Stimulated activated CD4-positive, alpha-beta T cell treated with anti-CD3 and anti-CD28 coated beads, TNF-alpha, amount 100 ng/mL, for 1 hour (primary cell): Measurements from ENCODE around the gene ZFP1.

Experiments used
- DNase-seq, 3 donors: peaks; one replicate each; pipeline ENCODE4 v3.0.0-alpha.2; 2020; ENCODE audit warnings: low read depth in 3 of 3, low spot score in 1 of 3

ZFP1 gene

GRCh38 chr16:75148311-75149195 is at the start of gene ZFP1:
ZFP1 (plus strand) TSS chr16:75148524; CDS start chr16:75152952, 4,428 bp downstream.
- peak; percentile 81 to 91 (median 87) for DNase-seq

DNA sequence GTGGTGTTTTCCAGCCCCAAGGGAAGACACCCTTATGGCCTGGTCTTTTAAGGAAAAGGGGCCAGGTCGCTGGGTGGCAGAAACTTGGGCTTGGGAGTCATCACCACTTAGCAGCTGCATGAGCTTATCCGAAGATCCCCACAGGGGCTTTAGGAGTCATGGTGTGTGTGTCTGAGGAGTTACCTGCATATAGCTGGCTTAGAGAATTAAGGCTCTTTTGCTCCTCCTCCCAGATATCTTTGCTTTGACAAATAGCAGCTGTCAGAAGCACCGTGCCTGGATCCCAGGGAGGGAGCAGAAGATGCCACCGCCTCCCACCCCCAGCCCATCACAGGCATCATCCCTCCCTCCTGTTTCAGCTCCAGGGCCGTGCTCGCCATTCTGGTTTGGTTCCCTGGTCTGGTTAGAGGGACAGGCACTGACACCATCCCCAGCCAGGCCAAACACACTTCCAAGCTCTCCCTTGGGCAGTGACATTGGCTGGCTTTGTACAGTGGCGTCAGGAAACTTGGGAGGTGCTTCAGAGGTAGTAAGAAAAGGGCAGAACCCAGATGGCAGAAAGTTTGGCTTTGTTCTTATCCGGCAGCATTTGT is 49.2 kb upstream of the ZFP1 start:
- no peak for DNase-seq

DNA sequence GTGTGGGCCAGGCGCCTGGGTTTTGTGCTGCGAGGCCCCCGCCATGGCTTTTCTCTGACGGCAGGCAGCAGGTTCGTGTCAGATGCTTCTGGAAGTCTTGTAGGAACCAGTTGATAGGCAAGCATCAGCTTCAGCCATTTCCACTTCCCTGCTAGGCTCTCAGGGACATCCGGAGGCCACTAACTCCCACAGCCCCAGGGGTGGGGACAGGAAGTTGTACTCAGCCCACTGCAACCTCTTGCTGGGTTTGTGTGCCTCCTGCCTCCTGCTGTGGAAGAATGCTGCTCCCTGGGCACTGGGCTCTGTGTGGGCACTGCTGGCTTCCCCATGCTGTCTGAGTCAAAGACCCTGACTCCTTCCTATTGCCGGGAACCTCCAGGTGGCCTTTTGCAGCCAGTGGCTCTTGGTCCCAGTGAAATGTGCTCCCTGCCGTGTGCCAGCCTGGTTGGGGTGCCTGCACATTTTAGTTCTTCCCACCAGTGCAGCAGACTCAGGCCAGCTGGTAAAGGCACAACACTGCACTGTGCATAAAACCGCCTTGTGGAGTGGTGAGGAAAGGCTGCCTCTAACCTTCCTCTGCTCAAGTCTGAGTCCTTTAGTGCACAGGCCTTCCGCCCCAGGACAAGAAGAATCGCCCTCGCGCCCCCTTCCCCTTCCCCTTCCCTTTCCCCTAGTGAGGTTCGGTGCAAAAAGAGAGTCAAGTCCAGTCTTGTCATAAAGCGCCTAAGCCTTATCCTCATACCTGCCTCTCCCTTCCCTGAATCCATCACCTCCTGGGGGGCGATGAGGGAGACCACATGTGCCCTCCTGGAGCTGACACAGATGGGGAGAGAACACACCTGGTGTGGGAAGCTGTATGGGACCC is 48.4 kb upstream of the ZFP1 start:
- DNase-seq: no peak

- DNase-seq: no peak
Observed at GRCh38 chr16:75100603-75100990, 47.7 kb upstream of the ZFP1 start.

GRCh38 chr16:75101635-75102034 is 46.7 kb upstream of the ZFP1 start:
- DNase-seq: no peak

DNA sequence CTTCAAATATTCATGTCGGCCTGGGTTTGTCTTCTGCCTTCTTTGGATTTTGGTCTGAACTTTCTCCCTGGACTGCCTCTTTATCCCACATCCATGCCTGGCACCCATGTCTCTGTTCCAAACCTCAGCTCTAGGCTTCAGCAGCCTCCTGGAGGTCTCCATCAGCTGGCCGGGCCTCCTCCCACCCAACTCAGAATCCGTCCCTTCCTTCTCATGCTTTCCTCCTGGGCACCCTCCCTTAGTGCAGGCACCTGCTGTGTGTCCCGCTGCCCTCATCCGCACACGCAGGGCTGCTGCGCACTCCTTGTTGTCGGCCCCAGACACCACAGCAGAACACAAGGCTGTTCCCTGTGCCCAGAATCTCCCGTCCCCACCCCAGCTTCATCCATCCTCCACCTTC is 45.7 kb upstream of the ZFP1 start:
- no peak for DNase-seq

DNA sequence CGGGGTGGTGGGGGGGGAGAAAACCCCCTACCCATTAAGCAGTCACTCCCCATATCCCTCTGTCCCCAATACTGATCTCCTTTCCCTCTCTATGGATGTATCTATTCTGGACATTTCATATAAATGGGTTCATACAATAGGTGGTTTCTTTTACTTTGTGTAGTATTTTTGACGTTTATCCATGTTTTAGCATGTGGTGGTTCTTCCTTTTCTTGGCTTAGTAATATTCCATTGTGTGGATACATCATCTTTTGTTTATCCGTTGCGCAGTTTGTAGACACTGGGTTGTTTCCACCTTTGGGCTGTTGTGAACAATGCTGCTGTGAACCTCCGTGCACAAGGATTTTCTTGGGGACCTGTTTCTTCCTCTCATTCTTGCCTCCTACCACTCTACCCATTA is 44.3 kb upstream of the ZFP1 start:
- no peak for DNase-seq

GRCh38 chr16:75104836-75105235 is 43.5 kb upstream of the ZFP1 start:
- no peak for DNase-seq

- no peak for DNase-seq
Observed at GRCh38 chr16:75105306-75106061, 42.8 kb upstream of the ZFP1 start.

GRCh38 chr16:75106351-75107274 is 41.7 kb upstream of the ZFP1 start:
- no peak for DNase-seq

DNA sequence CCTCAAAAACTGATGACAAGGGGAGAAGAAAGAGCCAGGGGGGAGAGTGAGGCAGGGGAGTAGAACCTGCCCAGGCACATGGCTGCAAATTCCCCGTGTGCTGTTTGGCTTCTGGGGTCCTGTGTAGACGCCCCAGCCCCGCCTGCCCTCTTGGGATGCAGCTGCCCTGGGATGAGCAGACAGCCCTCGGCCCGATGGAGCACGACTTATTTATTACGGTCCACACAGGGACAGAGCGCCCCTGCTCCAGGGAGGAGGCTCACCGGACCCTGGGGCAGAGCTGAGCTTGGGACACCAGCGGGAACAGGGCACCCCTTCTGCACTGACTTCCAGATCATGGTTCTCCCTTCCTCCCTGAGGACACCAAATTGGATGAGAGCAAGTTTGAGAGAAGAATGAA is 40.8 kb upstream of the ZFP1 start:
- no peak for DNase-seq

GRCh38 chr16:75108792-75109731 is 39.3 kb upstream of the ZFP1 start:
- DNase-seq: peak; percentile 52 to 64 (median 58)

- no peak for DNase-seq
Observed at GRCh38 chr16:75109732-75110243, 38.5 kb upstream of the ZFP1 start.

DNA sequence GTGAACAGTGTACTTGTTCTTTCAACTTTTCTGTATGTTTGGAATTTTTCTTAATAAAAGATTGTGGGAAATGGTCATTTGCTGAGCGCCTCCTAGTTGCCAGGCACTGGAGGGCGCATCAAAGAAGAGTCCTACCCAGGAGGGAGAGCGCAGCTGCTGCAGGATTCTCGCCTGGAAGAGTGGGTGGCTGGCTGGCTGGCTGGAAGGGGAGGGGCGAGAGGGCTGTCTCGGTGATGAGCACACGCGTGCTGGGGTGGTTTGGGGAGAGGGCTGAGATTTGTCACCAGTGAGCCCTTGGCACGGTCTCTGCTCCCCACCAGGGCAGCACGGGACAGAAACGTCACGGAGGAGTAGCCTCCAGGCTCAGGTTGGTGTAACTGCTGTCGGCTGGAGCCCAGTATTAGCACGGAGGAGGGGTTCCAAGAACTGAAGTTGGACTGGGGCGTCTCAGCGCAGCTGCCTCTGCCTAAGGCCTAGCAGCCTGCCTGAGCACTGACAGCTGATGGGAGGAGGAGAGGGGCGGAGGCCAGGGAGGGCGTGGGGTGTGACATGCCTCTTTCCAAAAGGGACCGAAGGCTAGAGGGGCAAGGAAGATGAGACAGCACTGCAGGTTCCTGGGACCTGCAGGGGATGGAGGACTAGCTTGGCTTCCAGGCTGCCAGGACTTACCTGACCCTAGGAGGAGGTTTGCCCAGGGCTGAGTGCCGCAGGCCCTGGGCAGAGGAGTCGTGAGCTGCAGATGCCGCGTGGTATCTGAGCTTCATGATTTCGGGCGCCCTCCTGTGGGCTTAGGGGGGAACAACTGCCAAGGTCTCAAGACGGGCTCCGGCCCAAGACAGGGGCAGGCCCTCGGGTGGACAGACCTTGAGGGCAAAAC is 37.4 kb upstream of the ZFP1 start:
- DNase-seq: peak; percentile 55 to 72 (median 66)

DNA sequence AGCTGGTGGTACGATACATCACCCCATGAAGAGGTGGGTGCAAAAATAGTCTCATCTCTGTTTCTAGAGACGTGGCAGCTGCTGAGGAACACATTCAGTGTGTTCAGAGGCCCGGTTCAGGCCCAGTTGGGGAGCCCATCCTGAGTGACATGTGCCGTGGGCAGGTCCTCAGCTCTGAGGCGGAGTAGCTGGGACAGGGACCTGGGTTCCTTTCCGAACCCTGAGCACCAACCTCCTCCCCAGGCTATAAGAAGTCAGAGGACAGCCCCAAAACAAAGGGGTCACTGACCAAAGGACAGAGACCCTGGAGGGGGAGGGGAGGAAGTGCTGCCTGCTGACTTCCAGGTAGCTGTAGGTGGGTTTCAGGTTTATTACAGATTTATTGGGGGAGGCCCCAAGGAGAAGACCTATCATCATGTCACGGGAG is 36.8 kb upstream of the ZFP1 start:
- DNase-seq: no peak

- no peak for DNase-seq
Observed at GRCh38 chr16:75111961-75112733, 36.2 kb upstream of the ZFP1 start.
